HG03196 (cell line): ENCODE data around the gene PIP5K1C.
"Not testable (repeated sequence)": the region's sequence is repeated elsewhere in the genome, so short reads cannot be mapped to it uniquely, and the experiment has no call there.

Source experiments
- ATAC-seq: cut with Tn5 transposase; IDR thresholded peaks from one replicate; pipeline ENCODE4 v1.9.1; 2021; ENCODE audit not compliant: unreplicated experiment

The PIP5K1C gene

DNA sequence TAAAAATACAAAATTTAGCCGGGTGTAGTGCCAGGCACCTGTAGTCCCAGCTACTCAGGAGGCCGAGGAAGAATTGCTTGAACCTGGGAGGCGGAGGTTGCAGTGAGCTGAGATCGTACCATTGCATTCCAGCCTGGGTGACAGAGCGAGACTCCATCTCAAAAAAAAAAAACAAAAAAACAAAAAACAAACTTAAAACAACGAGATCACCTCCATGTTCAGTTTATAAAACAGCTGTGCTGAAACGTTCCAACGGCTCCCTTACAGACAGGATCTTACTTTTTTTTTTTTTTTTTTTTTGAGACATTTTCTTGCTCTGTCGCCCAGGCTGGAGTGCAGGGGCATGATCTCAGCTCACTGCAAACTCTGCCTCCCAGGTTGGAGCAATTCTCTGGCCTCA, 71.5 kb downstream of the PIP5K1C start:
- ATAC-seq = not testable (repeated sequence)

DNA sequence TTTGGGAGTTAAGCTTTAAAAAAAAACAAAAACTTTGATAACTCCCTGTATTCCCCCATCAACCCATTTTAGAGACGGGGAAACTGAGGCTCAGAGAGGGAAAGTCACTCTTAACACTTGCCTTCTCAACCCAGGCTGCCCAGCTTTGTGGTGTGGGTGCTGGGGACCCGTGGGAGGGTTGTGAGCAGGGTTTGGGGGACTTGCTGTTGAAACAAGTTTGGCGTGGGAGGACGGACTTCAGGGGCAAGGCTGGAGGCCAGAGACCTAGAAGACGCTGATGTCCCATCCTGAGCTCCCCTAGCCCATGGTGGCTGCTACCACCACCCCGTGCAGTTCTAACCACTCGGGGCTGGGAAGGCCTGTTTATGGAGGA, 72.9 kb downstream of the PIP5K1C start:
- no peak for ATAC-seq

DNA sequence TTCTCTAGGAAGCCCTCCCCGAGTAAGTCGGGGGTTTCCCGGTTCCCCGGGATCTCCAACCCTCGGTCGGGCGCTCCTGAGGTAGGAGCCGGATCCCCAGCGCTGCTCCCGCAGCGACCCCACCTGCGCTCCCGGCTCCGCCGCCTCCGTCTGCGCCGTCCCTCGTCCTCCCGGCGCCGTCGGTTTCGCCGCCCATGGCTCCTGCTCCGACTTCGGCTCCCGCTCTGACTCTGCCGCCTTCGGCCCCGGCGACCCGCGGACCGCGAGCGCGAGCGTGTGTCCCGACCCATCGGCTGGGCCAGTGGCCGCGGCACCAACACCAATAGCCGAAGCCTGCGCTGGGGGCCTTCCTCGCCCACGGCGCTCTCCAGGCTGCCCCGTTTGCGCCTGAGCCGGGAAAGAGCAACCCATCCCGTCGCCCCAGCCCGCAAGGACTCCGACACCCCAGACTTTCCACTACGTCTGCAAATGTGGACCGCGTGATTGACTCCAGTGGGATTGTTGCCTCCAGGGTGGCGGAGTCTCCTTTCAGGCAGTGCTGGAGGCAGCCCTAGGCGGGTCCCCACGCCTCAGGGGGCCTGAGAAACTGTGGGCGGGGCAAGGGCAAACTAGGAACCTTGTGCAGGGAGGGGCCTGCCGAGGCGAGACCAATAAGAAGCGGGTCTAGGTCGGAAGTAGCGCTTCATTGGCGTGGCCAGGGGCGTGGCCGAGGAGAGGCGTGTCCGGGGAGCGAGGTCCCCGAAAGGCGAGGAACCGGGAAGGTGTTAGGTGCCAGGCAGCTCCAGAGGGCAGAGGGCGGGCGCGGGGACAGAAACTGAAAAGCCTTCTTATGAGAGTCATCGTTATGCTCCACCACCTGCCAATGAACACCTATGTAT, 73.6 kb downstream of the PIP5K1C start, which contains the start of gene CACTIN:
Gene CACTIN (minus strand): TSS at position 318 of the 878 bp plus-strand sequence. CDS start 28 bp downstream, at position 290.
- peak; percentile 64 for ATAC-seq

DNA sequence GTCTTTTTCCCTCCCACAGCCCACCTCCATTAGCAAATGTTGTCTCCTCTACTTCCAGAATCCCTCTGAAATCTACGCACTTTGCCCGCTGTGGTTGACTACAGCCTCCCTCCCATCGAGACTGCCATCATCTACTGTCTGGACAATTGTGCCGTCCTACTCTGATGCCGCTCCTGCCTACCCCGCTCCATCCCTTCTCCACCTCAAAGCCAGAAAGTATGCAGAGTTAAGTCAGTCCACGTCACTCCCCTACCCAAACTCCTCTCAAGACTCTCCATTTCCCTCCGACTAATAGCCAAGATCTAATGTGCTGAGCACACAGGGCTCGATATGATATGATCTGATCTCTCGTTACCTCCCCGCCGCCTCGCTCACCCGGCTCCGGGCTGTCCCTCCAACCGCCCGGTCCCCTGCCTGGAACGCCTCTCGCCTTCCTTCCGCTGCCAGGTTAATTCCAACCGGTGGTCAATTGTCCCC, 74.2 kb downstream of the PIP5K1C start:
- peak; percentile 10 for ATAC-seq

DNA sequence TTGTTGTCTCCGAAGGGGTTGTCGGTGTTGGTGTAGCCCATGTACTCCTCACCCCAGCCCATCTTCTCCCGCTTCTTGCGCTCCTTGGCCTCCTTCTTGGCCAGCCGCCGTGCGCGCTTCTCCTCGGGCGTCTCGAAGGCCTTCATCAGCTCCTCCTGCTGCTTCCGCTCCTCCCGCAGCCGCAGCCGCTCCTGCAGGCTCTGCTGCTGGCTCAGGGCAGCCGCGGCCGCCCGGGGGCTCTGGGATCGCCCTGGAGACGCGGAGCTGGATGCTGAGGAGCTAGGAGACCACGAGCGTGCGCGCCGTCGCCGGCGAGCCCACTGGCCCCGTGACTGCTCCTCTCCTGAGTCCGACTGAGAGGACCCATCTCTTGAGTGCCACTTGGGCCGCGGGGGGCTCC, 76.6 kb downstream of the PIP5K1C start:
- ATAC-seq = no peak

DNA sequence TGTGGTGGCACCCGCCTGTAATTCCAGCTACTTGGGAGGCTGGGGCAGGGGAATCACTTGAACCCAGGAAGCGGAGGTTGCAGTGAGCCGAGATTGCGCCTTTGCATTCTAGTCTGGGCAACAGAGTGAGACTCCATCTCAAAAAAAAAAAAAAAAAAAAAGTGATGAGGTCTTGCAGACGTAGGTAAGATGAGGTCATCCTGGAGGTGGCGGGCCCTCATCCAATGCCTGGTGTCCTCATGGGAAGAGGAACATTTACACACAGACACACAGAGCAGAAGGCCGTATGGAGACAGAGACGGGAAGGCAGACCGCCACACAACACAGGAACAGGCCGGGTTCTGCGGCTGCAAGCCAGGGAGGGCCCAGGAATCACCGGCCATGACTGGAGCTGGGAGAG, 78.0 kb downstream of the PIP5K1C start:
- ATAC-seq = no peak

DNA sequence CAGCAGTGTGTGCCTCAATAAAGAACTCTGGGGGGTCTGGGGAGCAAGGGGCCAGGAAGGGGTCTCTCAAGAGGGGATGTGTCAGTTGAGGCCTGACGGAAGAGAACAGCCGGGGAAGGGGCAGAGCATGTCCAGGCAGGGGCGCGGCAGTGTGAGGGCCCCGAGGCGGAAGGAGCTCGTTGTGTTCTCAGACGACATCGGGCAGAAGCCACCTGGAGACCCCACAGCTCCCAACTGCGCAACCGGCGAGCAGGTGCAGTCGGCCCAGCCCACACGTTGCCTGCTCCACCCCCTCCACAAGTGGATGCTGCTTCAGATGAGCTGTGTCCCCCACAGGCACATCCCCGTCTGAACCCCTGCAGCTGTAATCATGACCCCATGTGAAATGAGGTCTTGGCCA, 78.6 kb downstream of the PIP5K1C start:
- ATAC-seq = no peak

DNA sequence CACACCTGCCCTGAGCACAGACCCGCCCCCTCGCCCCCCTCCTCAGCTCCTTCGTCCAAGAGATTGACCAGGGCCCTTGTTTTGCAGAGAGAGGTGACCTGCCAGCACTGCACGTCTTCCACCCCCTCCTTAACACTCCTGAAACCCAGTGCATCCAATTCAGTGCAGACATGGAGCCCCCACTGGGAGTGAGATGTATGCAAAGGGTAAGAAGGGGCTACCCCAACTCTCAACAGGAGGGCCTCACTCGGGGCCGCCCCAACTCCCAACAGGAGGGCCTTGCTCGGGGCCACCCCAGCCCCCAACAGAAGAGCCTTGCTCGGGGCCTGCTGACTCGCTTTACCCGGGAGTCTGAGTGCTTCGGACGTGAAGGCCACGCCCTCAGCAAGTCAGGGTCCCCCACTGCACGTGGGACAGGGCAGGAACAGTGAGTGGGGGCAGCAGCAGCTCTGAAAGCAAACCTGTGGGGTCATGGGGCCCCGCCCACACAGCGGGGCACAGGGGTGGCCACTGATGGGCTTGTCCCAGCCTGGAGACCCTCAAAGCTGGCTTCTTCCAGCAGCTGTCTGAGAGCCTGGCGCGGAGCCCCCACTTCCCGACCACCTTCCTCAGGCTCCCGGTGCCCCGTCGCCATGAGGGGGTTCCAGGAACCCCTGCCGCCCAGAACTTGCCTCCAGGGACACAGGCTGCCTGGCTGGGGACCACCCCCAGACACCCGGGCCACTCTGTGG, 79.3 kb downstream of the PIP5K1C start:
- ATAC-seq = no peak

DNA sequence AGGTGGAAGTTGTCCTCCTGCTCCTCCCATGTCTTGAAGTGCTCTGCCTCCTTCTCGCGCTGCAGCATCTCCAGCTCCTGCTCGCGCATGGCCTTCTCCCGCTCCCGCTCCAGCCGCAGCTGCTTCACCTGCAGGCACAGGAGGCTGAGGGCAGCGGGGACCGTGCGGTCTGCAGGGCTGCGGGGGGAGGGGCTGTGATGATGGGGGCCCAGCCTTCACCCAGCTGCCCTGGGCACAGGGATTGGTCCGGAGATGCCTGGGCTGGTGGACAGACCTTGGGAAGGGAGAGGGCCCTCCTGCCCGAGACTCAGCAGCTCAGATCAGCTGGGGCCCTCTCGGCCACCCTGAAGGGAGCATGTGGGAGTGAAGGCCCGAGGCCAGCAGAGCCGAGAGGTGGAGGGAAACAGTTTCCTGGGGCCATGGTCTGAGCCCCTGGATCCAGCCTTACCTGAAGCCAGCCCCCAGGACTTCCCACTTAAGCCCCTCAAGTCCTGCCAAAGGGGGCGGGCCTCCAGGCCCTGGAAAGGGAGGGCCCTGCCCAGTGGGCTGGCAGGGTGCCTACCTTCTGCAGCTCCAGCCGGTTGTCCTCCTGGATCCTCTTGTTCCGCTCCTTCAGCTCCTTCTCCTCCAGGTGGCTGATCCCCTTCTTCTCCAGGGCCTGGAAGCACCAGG, 80.0 kb downstream of the PIP5K1C start:
- ATAC-seq = no peak

DNA sequence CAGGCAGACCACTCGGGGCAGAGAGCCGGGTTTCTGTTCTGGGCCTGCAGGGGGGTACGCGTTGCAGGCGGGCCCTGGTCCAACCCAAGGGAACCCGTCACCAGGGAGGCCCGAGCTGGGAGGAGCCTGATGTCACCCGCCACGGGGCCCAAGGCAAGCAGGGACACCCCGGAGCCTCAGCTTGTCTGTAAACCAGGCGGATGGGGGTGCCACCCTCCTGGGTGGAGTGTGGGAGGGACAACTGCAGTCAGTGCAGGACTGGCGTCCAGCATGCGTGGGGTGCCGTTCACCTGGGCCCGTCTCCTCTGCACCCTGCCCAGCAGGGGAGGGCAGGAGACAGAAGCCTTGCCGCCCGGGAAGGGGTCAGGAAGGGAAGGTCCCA, 80.6 kb downstream of the PIP5K1C start:
- ATAC-seq = no peak

DNA sequence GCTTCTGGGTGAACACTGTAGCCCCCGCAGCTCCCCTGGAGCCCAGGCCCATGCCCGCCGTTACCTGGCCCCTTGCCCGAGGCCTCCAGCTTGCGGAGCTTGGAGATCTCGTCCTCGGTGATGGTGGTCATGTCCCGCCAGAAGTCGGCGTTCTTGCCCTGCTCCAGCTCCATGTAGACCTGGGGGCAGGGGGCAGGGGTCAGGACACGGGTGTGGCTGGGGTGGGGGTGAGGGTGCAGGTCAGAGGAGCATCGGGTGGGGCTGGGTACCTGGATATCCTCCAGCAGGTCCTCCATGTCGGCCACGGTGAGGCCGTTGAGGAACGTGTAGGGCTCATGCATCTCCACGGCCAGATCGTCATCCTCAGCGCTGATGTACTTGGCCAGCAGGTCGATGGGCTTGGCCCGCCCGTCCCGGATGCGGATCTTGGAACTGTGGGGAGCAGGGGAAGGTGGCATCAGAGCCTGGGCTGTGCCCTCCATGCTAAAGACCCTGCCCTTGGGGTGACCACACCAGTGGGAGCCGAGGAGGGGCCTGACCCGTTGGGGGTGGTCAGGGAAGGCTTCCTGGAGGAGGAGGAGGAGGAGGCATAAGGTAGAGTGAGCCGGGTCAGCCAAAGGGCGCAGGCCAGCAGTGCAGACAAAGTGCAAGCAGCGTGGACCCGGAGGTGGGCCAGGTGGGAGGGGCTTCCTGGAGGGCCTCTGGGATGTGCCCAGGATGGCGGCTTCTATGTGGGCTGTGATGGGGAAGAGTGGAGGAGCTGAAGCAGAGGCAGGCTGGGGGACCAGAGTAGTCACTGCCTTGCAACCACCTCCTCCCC, 81.2 kb downstream of the PIP5K1C start:
- no peak for ATAC-seq

DNA sequence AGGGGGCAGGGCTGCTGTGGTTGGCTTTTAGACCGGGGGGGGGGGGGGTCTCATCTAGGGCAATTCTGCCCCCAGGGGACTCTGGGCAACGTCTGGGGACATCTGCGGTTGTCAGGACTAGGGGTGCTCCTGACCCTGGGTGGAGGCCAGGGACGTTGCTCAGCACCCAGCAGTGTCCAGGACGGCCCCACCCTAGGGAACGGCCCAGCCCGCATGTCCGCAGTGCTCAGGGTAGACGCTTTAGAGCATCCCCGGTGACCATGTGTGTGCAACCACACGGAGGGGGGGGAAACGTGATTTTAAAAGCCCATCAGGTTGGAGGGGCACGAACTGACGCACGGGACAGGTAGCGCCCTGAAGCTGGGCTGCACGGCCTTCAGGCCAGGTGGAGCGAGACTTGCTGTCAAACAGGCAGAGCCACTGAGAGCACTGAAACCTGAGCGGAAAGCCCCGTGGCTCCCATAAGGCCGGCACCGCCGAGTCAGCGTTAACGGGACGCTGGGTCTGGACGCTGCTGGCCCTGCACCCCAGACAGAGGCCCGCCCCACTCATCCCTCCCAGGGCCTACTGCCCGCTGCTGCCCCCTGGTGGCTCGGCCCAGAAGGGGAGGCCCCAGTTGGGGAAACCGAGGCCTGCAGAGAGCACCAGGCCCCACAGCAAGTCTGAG, 82.0 kb downstream of the PIP5K1C start:
- ATAC-seq = no peak

DNA sequence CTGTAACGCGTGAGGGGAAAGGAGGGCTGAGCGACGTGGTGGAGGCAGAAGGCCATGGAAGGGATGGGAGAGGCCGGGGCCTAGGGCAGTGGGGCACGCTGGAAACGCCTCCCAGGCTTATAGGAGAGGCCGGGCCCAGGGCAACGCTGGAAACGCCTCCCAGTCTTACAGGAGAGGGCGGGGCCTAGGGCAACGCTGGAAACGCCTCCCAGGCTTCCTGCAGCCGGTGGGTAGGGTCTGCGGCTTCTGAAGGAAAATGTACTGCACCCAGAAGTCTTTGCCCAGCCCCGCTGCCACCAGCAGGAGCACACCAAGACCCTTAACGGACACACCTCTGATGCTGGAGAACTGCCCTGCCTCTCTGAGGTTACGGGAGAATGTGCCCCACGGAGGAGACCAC, 82.8 kb downstream of the PIP5K1C start:
- ATAC-seq = no peak

DNA sequence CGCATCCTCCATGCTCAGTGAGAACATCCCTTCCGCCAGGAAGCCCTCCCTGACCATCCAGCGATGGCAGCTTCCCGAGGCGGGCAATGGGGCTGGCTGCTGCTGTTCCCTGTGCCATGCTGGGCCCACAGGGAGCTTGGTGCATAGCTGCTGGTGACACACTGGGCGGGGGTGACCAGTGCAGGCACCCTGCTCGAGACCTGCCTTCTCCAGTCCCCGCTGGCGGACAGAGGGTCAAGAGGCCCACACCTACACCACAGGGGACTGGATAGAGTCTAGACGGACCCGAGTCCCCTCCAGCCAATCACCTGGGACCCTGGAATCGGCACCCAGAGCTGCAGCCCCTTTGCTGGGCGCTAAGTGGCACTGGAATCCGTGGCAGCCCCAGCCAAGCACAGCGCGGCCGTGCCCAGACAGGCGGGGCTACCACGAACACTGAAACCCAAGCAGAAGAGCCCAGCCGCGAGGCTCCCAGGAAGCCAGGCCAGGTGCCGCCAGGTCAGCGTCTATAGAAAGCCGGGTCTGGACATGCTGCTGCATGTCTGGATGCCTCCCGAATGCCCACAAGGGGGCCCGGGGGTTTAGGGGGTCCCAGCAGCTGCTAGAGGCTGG, 84.6 kb downstream of the PIP5K1C start:
- ATAC-seq = no peak

DNA sequence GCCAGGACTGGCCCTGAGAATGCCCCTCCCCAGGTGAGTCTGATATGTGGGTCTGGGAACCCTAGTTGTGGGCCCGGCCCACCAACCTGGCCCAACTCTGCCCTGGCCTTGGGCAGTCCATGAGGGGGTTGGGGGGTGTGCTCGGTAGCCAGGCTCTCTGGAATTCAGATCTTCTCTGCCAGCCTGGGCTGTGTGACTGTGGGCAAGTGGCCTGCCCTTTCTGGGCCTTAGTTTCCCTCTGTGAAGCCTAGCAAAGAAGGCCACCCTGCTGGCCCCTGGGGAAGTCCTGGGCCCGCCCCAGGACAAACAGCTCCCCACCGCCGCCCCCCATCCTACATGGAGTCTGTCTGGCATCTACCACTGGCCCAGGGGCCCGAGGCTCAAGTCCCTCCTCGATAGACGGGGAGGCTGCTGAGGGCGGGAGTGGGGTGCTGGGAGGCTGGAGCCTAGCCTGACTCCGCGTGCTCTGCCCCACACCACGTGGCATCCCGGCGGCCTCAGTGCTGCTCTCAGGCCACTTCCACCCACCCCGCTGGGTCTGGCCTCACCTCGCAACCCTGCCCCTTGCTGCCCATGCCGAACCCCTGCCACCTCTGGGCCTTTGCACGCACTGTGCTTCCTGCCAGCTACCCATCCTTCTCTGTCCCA, 85.3 kb downstream of the PIP5K1C start:
- ATAC-seq = no peak

DNA sequence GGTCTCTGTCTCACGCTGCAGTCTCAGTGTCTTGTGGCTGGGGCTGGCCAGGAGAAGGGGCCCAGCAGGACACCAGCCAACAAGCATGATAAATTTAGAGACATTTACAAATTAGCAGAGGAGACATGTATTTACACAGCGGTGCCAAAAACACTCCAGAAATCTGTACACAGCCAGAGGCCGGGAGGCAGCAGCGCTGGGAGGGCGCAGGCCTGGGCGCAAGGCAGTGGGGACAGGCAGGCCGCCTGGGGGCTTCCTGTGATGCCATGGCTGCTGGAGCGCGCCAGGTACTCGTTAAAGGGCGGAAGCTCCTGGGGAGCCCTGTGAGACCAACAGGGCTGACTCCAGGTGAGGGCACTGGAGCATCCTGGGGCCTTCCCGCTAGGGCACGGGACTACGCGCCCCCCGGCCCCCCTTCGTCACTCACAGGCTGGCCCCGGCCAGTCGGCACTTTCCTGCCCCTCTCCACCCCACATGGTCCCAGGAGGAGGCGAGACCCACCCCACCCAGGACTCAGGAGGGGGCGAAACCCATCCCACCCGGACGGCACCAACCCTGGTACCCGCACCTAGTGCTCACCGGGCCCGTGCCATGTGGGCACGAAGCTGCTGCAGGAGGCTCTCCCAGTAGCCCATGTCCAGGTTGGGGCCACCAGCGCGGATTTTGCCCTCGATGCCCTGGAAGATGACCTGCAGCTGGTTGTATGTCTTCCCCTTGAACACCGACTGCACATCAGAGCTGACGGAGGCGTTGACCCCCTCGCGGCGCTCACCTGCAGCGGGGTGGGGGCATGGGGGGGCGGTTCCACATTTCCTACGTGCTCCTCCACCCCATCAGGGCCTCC, 86.2 kb downstream of the PIP5K1C start:
- ATAC-seq = no peak

DNA sequence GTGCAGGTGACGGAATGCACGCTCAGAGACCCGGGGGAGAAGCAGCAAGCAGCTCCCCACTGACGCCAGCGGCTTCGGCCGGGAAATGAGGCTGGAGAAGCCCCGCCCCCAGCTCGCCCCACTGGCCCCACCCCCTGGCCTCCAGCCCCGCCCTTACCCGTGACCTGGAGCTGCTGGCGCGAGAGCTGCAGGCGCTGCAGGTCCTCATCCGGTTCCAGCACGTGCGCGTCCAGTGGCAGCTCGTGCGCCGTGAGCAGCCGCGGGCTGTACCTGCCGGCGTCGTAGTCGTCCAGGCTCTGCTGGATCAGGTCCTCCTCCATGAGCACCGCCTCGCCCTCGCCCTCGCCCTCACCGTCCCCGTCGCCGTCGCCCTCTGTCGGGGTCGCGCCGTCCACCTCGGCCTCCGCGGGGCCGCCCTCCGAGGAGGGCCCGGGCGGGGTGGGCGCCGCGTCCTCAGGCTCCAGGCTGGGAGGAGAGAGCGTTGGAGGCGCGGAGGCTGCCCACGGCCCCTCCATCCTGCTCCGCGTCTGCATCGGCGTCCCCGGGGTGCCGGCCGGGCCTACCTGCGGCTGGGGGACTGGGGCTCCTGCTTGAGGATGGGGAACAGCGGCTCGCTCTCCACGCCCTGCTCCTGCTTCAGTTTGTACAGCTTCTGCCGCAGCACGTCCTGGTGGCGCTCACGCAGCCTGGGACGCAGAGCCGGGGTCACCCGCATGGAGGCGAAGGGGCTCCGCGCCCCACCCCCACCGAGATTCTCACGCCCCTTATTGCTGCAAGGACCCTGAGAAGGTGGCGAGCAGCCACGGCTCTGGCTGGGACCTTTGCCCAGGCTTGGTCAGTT, 87.1 kb downstream of the PIP5K1C start:
- ATAC-seq = no peak
